Muscle layer of colon (tissue), 2 donors: ENCODE data around the gene DDX46.
"Not testable (repeated sequence)": the region's sequence is repeated elsewhere in the genome, so short reads cannot be mapped to it uniquely, and the experiment has no call there.

Experiments
- H3K27ac ChIP-seq: one replicate; pipeline ENCODE4 v1.7.0; 2013; ENCODE audit warnings: low read depth, mild to moderate bottlenecking, low read length, moderate library complexity
- H3K27me3 ChIP-seq, 2 donors: one replicate each; pipeline ENCODE4 v1.7.0; 2013; ENCODE audit warnings: low read length in 2 of 2, mild to moderate bottlenecking in 2 of 2; ENCODE audit not compliant: insufficient read depth in 2 of 2, control insufficient read depth in 1 of 2
- H3K36me3 ChIP-seq: one replicate; pipeline ENCODE4 v1.7.0; 2013; ENCODE audit warnings: mild to moderate bottlenecking, low read length; ENCODE audit not compliant: insufficient read depth
- H3K4me1 ChIP-seq: one replicate; pipeline ENCODE4 v1.7.0; 2013; ENCODE audit warnings: mild to moderate bottlenecking, low read length; ENCODE audit not compliant: insufficient read depth
- H3K4me3 ChIP-seq, 2 donors: one replicate each; pipeline ENCODE4 v1.7.0; 2013; ENCODE audit warnings: low read length in 2 of 2, low read depth in 1 of 2, mild to moderate bottlenecking in 1 of 2, moderate library complexity in 1 of 2
- H3K9ac ChIP-seq: one replicate; pipeline ENCODE4 v1.7.0; 2013; ENCODE audit warnings: low read length
- H3K9me3 ChIP-seq: one replicate; pipeline ENCODE4 v1.7.0; 2013; ENCODE audit warnings: mild to moderate bottlenecking, low read length
- donor health status: abdominal sarcoma.
- donor health status: Adenocarcinoma of cecum.

Gene DDX46

GRCh38 chr5:134845852-134846640 is 87.5 kb downstream of the DDX46 start, which contains the start of gene C5orf24:
TSS of gene C5orf24 (plus strand) at chr5:134845968. CDS start at chr5:134854901, 8,933 bp downstream.
- Histone ChIP-seq H3K4me1 (peaks cover 17% of the 10 kb centered on the region), H3K9me3 (no peaks in the 10 kb centered on the region), H3K9ac (peak within 1 kb of the TSS; percentile 77)

GRCh38 chr5:134846641-134846960 is 88.0 kb downstream of the DDX46 start:
- peaks cover 20% of the 10 kb centered on the region for H3K4me1 ChIP-seq
- peak overlapping the region; percentile 92 for H3K27ac ChIP-seq
- no peaks in the 10 kb centered on the region for H3K36me3 ChIP-seq
- peak overlapping the region; percentile 77 for H3K9ac ChIP-seq
- peak overlapping the region; percentile 65 to 96 for H3K4me3 ChIP-seq
- H3K9me3 ChIP-seq, result no peaks in the 10 kb centered on the region
- no peaks in the 10 kb centered on the region for H3K27me3 ChIP-seq

More at GRCh38 chr5:134845852-134846640, 87.5 kb downstream of the DDX46 start, which contains the start of gene C5orf24:
- Histone ChIP-seq H3K27ac (peak within 1 kb of the TSS; percentile 92), H3K36me3 (no peaks in the 10 kb centered on the region), H3K4me3 (peak within 1 kb of the TSS; percentile 65 to 96), H3K27me3 (no peaks in the 10 kb centered on the region)

- H3K9ac ChIP-seq, H3K27me3 ChIP-seq, H3K36me3 ChIP-seq, H3K9me3 ChIP-seq, H3K4me3 ChIP-seq, H3K27ac ChIP-seq: not testable (repeated sequence)
- peaks cover 25% of the 10 kb centered on the region for H3K4me1 ChIP-seq
Measured at GRCh38 chr5:134849434-134849933, 90.9 kb downstream of the DDX46 start.

GRCh38 chr5:134851307-134851923 is 92.8 kb downstream of the DDX46 start:
- H3K9ac ChIP-seq, result no peak overlapping the region
- no peak overlapping the region for H3K4me3 ChIP-seq
- H3K9me3 ChIP-seq, result no peaks in the 10 kb centered on the region
- H3K27me3 ChIP-seq, result no peaks in the 10 kb centered on the region
- H3K36me3 ChIP-seq, result peaks cover 15% of the 10 kb centered on the region
- no peak overlapping the region for H3K27ac ChIP-seq
- peaks cover 20% of the 10 kb centered on the region for H3K4me1 ChIP-seq

- Histone ChIP-seq H3K4me1 (peaks cover 11% of the 10 kb centered on the region), H3K36me3 (peaks cover 35% of the 10 kb centered on the region)
- H3K9ac ChIP-seq, H3K27me3 ChIP-seq, H3K27ac ChIP-seq, H3K4me3 ChIP-seq, H3K9me3 ChIP-seq: not testable (repeated sequence)
Measured at GRCh38 chr5:134856465-134856864, 97.9 kb downstream of the DDX46 start.

- Histone ChIP-seq H3K9ac (no peak overlapping the region), H3K36me3 (peaks cover 35% of the 10 kb centered on the region), H3K27ac (no peak overlapping the region), H3K4me1 (peaks cover 11% of the 10 kb centered on the region), H3K4me3 (no peak overlapping the region), H3K9me3 (no peaks in the 10 kb centered on the region), H3K27me3 (no peaks in the 10 kb centered on the region)
Measured at GRCh38 chr5:134857401-134857800, 98.8 kb downstream of the DDX46 start.

- no peak overlapping the region for H3K4me3 ChIP-seq
- no peaks in the 10 kb centered on the region for H3K27me3 ChIP-seq
- H3K9ac ChIP-seq, result no peak overlapping the region
- peaks cover 6% of the 10 kb centered on the region for H3K36me3 ChIP-seq
- H3K27ac ChIP-seq, result no peak overlapping the region
- no peaks in the 10 kb centered on the region for H3K9me3 ChIP-seq
- peaks cover 7% of the 10 kb centered on the region for H3K4me1 ChIP-seq
Measured at GRCh38 chr5:134864707-134865106, 106.1 kb downstream of the DDX46 start.

GRCh38 chr5:134873494-134873893 is 114.9 kb downstream of the DDX46 start:
- no peaks in the 10 kb centered on the region for H3K27me3 ChIP-seq
- peak overlapping the region; percentile 92 for H3K27ac ChIP-seq
- peak overlapping the region; percentile 77 for H3K9ac ChIP-seq
- H3K36me3 ChIP-seq, result no peaks in the 10 kb centered on the region
- H3K4me3 ChIP-seq, result peak overlapping the region in 1 of 2 donors; percentile 92
- H3K4me1 ChIP-seq, result peaks cover 22% of the 10 kb centered on the region
- H3K9me3 ChIP-seq, result no peaks in the 10 kb centered on the region

- Histone ChIP-seq H3K9ac (peak within 1 kb of the TSS; percentile 77), H3K4me3 (peak within 1 kb of the TSS; percentile 67 to 92), H3K27me3 (no peaks in the 10 kb centered on the region), H3K9me3 (no peaks in the 10 kb centered on the region), H3K27ac (peak within 1 kb of the TSS; percentile 92), H3K36me3 (no peaks in the 10 kb centered on the region), H3K4me1 (peaks cover 22% of the 10 kb centered on the region)
Measured at GRCh38 chr5:134873987-134874830, 115.6 kb downstream of the DDX46 start, which contains the start of gene TXNDC15. TSS of gene TXNDC15 (plus strand) at chr5:134874371. CDS start at chr5:134874428, 57 bp downstream.

GRCh38 chr5:134874831-134875655 is 116.5 kb downstream of the DDX46 start:
- no peaks in the 10 kb centered on the region for H3K36me3 ChIP-seq
- H3K4me3 ChIP-seq, result peak overlapping the region; percentile 67 to 92
- H3K9ac ChIP-seq, result peak overlapping the region; percentile 77
- H3K27ac ChIP-seq, result peak overlapping the region; percentile 92
- H3K27me3 ChIP-seq, result no peaks in the 10 kb centered on the region
- peaks cover 22% of the 10 kb centered on the region for H3K4me1 ChIP-seq
- H3K9me3 ChIP-seq, result no peaks in the 10 kb centered on the region
